ENCODE measurements around the gene GM2A. TPM values are rescaled to one million over a fixed set of nuclear protein-coding genes. Genes with fewer than 3 reads are reported as not detected.
"Not testable (repeated sequence)": the region's sequence is repeated elsewhere in the genome, so short reads cannot be mapped to it uniquely, and the experiment has no call there.

GM2A gene
- total RNA-seq, 1 donor from 2014 or later, result 9.2 TPM

GRCh38 chr5:151251001-151251551, 1.9 kb upstream of the GM2A start:
- no peak for DNase-seq (ENCODE audit: low read depth in 2 of 2)

- no peak for DNase-seq (ENCODE audit: low read depth in 2 of 2)
Observed at GRCh38 chr5:151251621-151252020, 1.4 kb upstream of the GM2A start.

- DNase-seq (ENCODE audit: low read depth in 2 of 2), result no peak
Observed at GRCh38 chr5:151253605-151253950, 593 bp downstream of the GM2A start.

DNA sequence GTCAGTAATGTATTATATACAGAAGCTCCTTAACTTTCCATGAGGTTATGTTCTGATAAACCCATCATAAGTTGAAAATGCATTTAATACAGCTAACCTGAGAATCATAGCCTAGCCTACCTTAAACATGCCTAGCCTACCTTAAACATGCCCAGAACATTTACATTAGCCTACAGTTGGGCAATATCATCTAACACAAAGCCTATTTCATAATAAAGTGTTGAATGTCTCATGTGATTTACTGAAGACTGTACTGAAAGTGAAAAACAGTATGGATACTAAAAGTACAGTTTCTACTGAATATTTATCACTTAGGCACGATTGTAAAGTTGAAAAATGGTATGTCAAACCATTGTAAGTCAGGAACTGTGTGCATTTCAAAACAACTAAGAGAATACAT, 1.6 kb downstream of the GM2A start:
- no peak for DNase-seq (ENCODE audit: low read depth in 2 of 2)

DNA sequence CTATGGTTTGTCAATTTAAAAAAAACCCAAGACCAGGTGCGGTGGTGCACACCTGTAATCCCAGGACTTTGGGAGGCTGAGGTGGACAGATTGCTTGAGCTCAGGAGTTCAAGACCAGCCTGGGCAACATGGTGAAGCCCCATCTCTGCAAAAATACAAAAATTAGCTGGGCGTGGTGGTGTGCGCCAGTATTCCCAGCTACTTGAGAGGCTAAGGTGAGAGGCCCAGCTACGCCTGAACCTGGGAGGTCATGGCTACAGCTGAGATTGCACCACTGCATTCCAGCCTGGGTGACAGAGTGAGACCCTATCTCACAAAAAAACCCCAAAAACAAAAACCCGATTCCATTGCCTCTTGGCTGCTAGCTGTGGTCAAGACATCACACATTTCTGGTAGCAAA, 2.0 kb downstream of the GM2A start:
- not testable (repeated sequence) for DNase-seq (ENCODE audit: low read depth in 2 of 2)

DNA sequence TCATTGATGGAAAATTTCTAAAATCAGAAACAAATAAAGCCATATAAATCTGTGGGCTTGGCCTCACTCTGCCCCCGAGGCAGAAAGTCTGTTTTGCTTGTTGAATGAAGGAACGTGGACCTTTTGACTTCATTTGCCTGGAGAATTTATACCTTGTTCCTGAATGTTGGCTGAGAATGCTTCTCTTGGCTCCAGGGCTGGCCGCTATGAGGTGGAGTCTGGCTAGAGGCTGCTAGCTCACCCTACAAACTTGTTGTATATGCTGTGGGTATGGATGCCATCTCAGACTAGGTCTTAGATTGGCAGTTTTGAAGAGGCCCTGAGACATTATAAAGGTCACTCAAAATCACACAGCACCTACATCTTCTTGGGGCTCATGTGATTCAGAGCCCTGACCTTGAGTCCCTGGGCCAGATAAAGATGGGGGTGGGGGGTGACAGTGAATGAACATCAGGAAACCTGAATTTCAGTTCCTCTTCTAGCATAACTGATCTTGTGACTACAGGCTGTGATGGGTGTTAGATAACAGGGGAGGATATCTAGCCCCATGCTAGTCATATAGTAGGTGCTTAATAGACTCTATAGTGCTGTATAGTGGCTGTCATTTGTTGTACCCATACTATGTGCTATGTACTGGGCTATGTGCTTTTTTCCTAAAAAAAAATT, 2.8 kb downstream of the GM2A start:
- no peak for DNase-seq (ENCODE audit: low read depth in 2 of 2)

- DNase-seq (ENCODE audit: low read depth in 2 of 2), result no peak
Observed at GRCh38 chr5:151257731-151258181, 4.8 kb downstream of the GM2A start.

DNA sequence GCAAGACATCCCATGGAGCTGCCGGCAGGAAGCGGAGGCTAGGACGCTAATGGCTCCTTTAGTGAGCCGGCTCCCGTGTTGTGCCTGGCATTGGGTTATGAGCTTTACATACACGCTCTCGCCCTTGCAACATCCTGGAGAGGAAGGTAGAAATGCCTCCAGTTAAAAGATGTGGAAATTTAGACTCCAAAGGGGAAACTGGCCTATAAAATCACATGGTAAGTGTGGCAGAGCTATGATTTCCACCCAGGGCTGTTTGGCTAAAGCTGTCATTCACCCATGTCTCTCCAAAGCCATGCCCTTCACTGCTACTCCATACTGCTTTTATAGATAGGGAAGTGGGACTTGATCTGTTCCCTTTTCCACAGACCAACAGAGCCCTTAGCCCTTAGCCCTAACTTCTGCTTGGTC, 5.2 kb downstream of the GM2A start:
- no peak for DNase-seq (ENCODE audit: low read depth in 2 of 2)

GRCh38 chr5:151258816-151259215, 5.8 kb downstream of the GM2A start:
- DNase-seq (ENCODE audit: low read depth in 2 of 2), result no peak

GRCh38 chr5:151259931-151260330, 6.9 kb downstream of the GM2A start:
- DNase-seq (ENCODE audit: low read depth in 2 of 2), result no peak

- no peak for DNase-seq (ENCODE audit: low read depth in 2 of 2)
Observed at GRCh38 chr5:151262532-151262931, 9.5 kb downstream of the GM2A start.

DNA sequence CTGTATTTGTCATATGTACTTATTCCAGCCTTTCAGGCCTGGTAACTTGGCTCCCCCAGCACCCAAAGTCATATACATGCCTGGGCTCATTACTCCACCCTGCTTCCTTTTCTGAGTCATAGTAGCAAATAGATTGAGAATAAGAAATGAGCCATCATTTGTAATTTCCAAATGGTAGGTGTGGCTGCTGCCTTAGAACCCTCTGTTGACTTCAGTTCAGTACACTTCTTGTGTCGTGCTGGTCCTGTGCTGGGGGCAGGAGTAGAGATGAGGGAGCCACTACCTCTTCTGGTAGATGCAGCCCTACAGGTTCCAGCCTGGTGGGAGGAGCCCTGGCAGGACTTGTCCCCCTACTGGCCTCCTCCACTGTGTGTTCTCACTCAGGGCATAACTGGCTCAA, 11.1 kb downstream of the GM2A start:
- DNase-seq (ENCODE audit: low read depth in 2 of 2), result peak in 1 of 2 donors; percentile 25

DNA sequence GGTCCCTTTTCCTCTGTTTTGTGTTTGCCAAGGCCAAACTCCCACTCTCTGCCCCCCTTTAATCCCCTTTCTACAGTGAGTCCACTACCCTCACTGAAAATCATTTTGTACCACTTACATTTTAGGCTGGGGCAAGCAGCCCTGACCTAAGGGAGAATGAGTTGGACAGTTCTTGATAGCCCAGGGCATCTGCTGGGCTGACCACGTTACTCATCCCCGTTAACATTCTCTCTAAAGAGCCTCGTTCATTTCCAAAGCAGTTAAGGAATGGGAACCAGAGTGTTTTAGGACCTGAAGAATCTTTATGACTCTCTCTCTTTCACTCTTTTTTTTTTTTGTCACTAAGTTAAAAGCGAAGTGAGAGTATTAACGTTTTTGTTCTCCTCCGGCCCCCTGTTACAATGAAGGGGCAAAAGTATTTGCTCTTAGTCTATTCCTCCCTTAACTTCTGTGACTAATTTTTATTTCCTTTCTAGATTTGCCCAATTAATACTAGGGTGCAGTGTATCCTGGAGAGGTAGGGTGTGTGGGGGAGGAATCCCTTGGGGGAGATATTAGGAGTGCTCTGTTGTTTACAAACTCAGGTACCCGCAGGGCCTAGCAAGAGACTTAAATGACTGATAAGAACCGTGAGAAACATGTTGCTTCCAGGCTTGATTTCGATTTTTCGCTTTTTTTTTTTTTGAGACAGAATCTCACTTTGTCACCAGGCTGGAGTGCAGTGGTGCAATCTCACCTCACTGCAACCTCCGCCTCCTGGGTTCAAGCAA, 14.7 kb downstream of the GM2A start:
- DNase-seq (ENCODE audit: low read depth in 2 of 2), result no peak

DNA sequence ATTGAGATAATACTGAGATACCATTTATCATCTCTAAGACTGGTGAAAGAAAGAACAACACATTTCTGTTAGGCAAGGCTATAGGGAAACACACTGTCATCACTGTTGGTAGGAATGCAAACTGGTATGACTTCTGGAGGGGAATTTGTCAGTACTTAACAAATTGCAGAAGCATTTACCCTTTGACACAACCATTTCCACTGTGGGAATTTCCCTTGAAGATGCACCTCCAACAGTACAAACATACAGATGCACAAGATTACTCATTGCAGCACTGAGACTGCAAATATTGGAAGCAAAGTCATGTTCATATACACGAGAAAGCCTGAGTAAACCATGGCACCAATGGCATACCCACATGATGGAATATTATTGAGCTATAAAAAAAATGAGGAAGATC, 17.6 kb downstream of the GM2A start:
- peak; percentile 10 to 56 for DNase-seq (ENCODE audit: low read depth in 2 of 2)

GRCh38 chr5:151271336-151271735, 18.4 kb downstream of the GM2A start:
- no peak for DNase-seq (ENCODE audit: low read depth in 2 of 2)

DNA sequence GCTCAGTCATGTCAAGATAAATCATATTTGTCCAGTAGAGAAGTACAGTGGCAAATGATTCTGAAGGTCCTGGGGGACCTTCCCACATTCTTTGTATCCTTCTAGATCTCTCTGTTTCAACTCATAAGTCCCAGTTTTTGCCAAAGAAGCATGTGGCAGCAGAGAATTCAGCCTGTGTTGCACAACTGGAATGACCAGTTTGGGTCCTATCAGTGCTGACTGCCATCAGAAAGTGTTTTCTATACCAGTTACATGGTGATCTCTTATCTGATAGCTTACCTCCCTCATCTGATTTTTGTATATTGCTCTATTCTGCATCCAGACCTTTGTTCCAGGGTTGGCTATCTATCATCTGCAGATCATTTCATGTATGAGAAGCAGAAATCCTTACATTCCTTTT, 21.7 kb downstream of the GM2A start:
- DNase-seq (ENCODE audit: low read depth in 2 of 2), result no peak

DNA sequence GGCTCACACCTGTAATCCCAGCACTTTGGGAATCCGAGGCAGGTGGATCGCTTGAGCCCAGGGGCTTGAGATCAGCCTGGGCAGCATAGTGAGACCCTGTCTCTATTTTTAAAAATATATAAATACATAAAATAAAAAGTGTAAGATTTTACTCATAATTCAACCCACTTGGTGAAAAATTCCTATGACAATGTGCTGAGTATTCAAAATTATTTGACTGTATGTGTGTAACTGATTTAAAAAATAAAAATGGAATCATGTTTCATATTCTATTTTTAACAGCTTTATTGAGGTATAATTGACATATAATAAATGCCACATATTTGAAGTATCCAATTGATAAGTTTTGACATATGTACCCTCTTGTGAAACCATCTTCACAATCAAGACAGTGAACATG, 22.8 kb downstream of the GM2A start:
- DNase-seq (ENCODE audit: low read depth in 2 of 2), result no peak

GRCh38 chr5:151278845-151279244, 25.9 kb downstream of the GM2A start:
- no peak for DNase-seq (ENCODE audit: low read depth in 2 of 2)

DNA sequence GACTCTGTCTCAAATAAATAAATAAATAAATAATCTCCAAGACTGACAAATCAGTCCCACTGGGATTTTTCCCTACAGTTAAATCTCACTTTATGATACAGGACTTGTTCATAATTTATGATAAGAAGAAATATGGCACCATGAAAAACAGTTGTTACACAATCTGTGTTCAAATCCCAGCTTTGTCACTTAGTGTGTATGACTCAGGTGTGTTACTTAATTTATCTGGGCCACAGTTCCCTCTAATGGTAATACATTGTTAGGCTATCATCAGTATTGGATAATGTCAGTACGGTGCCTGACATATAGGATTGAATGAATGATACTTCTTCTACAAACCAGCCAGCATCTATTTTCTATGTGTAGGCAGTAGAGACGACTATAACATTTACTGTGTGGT, 27.5 kb downstream of the GM2A start:
- no peak for DNase-seq (ENCODE audit: low read depth in 2 of 2)

DNA sequence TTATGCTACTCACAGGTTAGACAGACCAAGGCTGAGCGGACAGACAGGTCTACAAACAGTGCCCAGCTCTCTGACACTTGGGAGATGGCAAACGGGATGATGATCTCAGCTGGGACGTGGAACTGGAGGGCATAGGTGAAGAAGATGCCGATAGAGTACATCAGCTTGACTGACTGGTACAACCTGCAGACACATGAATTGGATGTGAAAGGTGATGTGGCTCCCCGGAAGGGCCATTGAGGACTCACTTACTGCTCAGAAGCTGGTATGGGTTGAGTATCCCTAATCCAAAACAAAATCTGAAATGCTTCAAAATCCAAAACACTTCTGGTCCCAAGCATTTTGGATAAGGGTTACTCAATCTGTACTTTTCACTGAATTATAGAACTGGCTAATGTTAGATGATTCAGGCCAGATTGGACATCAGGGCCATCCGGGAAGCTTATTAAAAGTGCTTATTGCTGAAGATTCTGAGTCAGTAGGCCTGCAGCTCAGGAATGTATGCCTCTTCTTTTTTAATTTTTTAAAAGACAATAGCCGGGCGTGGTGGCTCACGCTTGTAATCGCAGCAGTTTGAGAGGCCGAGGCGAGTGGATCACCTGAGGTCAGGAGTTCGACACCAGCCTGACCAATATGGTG, 28.1 kb downstream of the GM2A start:
- DNase-seq (ENCODE audit: low read depth in 2 of 2), result no peak

GRCh38 chr5:151283120-151283825, 30.3 kb downstream of the GM2A start:
- DNase-seq (ENCODE audit: low read depth in 2 of 2), result no peak

Data from dermis microvascular lymphatic vessel endothelial cell (primary cell).